ENCODE results near the gene DAND5.

Gene DAND5

DNA sequence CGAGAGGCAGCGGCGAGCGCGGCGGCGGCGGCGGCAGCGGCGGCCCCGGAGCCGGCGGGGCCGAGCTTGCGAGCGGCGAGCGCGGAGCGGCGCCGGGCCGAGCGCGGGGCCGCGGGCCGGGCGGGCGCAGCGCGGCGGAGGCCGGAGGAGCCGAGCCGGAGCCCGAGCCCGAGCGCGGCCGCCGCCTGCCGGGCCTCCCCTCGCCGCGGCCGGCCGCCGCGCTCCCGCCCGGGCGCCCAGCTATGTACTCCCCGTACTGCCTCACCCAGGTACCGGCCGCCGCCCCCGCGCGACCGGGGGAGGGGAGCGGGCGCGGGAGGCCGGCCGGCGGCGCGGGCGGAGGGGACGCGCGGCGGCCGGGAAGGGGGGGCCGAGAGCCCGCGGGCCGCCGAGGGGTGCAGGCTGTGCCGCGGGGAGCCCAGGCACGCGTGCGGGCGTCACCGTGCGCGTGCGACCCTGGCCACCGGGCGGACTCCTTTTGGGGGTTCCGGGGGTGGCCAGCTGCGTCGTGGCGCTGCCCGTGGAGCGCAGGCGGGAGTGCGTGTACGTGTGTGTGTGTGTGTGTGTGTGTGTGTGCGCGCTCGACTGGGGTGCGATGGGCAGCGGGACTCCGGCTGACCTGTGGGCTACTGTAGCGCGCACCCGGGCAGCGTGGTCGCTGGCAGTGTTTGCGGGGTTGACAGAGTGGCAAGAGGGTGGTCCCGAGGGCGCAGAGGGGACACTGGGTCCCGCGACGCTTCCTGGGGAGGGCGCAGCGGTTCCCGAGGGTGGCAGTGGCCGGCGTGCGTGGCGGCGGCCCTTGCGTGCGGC, 26.4 kb downstream of the DAND5 start:
- peak; percentile 62 for DNase-seq

GRCh38 chr19:12996406-12997094, 27.2 kb downstream of the DAND5 start:
- DNase-seq = peak; percentile 58

- DNase-seq = no peak
These were observed 28.0 kb downstream of the DAND5 start for GRCh38 chr19:12997179-12997966.

- no peak for DNase-seq
These were observed 28.9 kb downstream of the DAND5 start for GRCh38 chr19:12997967-12998940.

GRCh38 chr19:13001166-13001501, 31.8 kb downstream of the DAND5 start:
- DNase-seq = no peak

- no peak for DNase-seq
These were observed 32.3 kb downstream of the DAND5 start for GRCh38 chr19:13001502-13002165.

DNA sequence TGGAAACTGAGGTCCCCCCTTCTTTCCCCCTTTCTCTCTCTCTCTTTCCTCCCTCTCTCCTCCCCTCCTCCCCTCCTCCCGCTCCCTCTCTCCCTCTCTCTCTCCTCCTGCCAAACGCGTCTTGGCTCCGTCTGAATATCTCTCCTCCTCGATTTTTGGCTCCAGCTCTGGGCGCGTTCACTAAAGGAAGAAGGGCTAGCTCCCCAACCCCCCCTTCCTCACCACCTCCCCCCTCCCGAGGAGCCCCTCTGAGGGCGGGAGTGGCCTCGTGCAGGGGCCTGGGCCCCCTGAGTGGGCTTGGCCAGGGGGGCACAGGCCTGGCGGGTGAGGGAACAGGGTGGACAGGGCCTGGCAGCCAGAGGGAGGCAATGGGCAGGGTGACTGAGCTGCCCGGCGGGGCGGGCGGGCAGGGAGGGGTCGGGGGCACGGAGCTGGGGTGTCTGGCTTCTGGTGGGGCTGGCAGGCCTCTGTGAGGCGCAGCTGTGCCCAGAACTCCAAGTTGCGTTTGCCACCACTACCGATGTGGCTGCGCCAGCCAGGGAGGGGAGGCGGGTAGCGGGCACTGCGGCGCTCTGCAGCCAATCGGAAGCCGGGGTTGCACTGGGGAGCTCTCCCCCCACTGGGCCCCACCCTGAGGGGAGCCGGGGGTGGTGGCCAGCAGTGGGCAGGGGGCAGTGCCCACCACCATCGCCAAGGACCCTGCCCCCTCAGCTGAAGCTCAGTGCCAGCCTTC, 33.0 kb downstream of the DAND5 start:
- DNase-seq = no peak

- DNase-seq = no peak
These were observed 33.7 kb downstream of the DAND5 start for GRCh38 chr19:13003081-13003480.

DNA sequence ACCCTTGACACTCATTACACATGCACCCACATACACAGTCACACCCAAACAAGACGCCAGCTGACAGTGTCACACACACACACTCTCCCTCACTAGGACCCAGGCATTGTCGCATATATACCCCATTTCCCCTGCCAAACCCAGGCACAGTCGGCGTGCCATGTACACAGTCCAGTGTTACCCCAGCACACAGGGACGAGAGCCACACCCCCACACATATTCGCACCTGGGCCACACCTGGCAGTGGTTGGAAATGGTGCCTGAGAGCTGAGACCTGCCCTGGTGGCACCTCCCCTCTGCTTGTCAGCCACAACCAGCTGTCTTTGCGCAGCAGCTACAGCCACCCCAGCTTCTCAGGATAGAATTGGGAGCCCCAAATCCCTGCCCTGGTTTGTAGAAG, 34.9 kb downstream of the DAND5 start:
- no peak for DNase-seq

GRCh38 chr19:13005253-13005652, 35.9 kb downstream of the DAND5 start:
- DNase-seq = no peak

- no peak for DNase-seq
These were observed 36.5 kb downstream of the DAND5 start for GRCh38 chr19:13005861-13006370.

- no peak for DNase-seq
These were observed 37.3 kb downstream of the DAND5 start for GRCh38 chr19:13006431-13007281.

- no peak for DNase-seq
These were observed 38.1 kb downstream of the DAND5 start for GRCh38 chr19:13007292-13008045.

GRCh38 chr19:13008926-13009787, 39.8 kb downstream of the DAND5 start:
- DNase-seq = no peak

DNA sequence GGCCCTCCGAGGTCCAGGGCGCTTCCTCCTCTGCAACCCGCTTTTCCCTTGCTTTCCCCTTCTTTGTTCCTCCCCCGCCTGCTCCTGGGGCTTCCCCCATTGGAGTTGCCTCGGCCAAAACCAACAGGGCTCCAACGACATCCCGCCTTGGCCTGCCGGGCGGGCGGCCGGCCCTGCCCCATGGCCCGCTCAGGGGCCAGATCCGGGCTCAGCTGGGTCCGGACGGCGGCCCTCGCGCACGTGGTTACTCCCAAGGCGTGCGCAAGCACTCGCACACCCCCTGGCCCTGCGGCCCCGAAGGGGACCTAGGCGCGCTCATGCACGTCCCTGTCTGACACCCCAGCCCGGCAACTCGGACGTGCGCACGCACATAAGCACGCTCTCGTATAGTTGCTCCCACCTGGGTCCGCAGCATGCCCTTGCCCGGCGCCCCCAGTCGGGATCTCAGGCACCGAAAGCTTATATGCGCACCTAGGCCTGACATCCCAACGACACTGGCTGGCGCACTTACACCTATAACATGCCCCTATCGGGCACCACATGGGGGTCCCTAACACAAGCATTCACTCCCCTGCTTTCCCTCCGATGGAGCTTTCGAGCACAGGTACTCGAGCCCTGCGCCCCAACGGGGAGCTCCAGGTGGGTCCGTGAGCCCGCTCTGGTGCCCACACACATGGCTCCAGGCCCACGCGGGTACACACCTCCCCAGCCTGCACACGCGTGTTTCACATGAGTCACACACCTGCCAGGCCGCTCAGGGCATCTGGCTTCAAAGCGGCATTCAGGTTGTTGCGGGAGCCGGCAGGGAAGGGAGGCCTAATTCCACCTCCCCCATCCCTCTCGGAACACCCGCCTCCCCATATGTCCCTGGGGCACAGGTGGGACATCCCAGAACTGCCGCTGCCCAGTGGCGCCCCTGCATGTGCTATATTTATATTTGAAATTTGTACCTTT, 40.9 kb downstream of the DAND5 start:
- no peak for DNase-seq

DNA sequence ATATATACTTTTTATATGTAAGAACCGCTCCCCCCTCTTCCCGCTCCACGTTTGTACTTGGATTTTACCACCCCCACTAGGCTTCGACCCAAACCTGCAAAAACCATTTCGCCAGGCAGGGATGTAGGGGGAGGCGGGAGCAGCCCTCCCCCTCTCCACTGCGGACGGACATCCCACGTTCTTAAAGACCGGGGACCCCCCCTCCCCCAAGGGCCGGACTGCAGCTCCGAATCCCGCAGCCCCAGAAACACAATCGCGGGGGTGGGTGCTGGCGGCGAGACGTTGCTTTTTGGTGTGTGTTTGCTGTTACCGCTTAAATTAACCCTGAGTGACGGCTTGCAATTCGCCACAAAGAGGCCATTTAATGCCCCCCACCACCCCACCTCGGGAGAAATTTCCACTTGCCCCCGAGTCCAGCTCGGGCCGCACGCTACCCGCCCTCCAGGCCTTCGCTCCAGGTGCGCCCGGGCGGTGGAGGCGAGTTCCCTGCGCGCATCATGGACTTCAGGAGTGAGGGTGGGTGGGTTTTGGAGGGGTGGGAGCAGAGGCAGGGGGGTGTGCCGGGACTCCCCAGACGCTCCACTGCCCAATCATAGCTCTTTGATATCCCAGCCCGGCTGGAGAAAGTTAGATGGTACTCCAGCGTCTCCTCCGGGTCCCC, 41.7 kb downstream of the DAND5 start:
- DNase-seq = no peak
